Memory B cell (primary cell): ENCODE measurements around the gene ISLR2.
"Not testable (repeated sequence)": the region's sequence is repeated elsewhere in the genome, so short reads cannot be mapped to it uniquely, and the experiment has no call there.

Experiments used
- ATAC-seq: fragments of 150-1000 bp; cut with Tn5 transposase; 2 replicates; pipeline ENCODE4 v1.10.0; 2021; ENCODE audit warnings: low read depth, mild to moderate bottlenecking, moderate library complexity
- DNase-seq, 2 donors: peaks; one replicate each; pipeline ENCODE4 v3.0.0; 2022; ENCODE audit warnings: low spot score in 2 of 2
- H3K27ac Mint-ChIP-seq: one replicate; pipeline ENCODE4 v1.8.0; 2022; ENCODE audit warnings: mild to moderate bottlenecking, moderate library complexity, mixed read lengths
- H3K27me3 Mint-ChIP-seq: one replicate; pipeline ENCODE4 v1.8.0; 2022; ENCODE audit warnings: mixed read lengths
- H3K36me3 Mint-ChIP-seq: one replicate; pipeline ENCODE4 v1.8.0; 2022; ENCODE audit warnings: mild to moderate bottlenecking, mixed read lengths
- H3K4me1 Mint-ChIP-seq: one replicate; pipeline ENCODE4 v1.8.0; 2022; ENCODE audit warnings: mixed read lengths
- H3K4me3 Mint-ChIP-seq: one replicate; pipeline ENCODE4 v1.8.0; 2022; ENCODE audit warnings: mild to moderate bottlenecking, moderate library complexity, mixed read lengths
- H3K9me3 Mint-ChIP-seq: one replicate; pipeline ENCODE4 v1.8.0; 2022; ENCODE audit warnings: mixed read lengths

Gene ISLR2

GRCh38 chr15:74130155-74130848, at the start of gene ISLR2:
ISLR2 (plus strand) TSS chr15:74130586; CDS start chr15:74132755, 2,169 bp downstream.
- peak within 1 kb of the TSS; percentile 41 for H3K4me3 Mint-ChIP-seq
- ATAC-seq (no peak), DNase-seq (no peak)
- H3K27ac Mint-ChIP-seq, result peak within 1 kb of the TSS; percentile 88
- peaks cover 2% of the 10 kb centered on the region for H3K36me3 Mint-ChIP-seq
- peaks cover 26% of the 10 kb centered on the region for H3K4me1 Mint-ChIP-seq
- H3K9me3 Mint-ChIP-seq, result no peaks in the 10 kb centered on the region
- H3K27me3 Mint-ChIP-seq, result peaks cover 37% of the 10 kb centered on the region

GRCh38 chr15:74082450-74082849, 47.9 kb upstream of the ISLR2 start, which contains the start of gene GOLGA6A:
GOLGA6A (minus strand) TSS chr15:74082550; CDS start chr15:74082509, 41 bp downstream.
- H3K27me3 Mint-ChIP-seq, result not testable (repeated sequence)

GRCh38 chr15:74094567-74094966, 35.8 kb upstream of the ISLR2 start:
- not testable (repeated sequence) for H3K27ac Mint-ChIP-seq, DNase-seq, ATAC-seq, H3K9me3 Mint-ChIP-seq, H3K36me3 Mint-ChIP-seq, H3K4me3 Mint-ChIP-seq, H3K27me3 Mint-ChIP-seq, H3K4me1 Mint-ChIP-seq

More at GRCh38 chr15:74082450-74082849, 47.9 kb upstream of the ISLR2 start, which contains the start of gene GOLGA6A:
- not testable (repeated sequence) for H3K4me3 Mint-ChIP-seq, H3K9me3 Mint-ChIP-seq, H3K4me1 Mint-ChIP-seq, ATAC-seq, H3K27ac Mint-ChIP-seq, H3K36me3 Mint-ChIP-seq, DNase-seq

- H3K27me3 Mint-ChIP-seq, H3K36me3 Mint-ChIP-seq, ATAC-seq, DNase-seq, H3K9me3 Mint-ChIP-seq, H3K4me1 Mint-ChIP-seq, H3K27ac Mint-ChIP-seq, H3K4me3 Mint-ChIP-seq: not testable (repeated sequence)
Observed at GRCh38 chr15:74095610-74096009, 34.8 kb upstream of the ISLR2 start.

GRCh38 chr15:74096753-74097474, 33.5 kb upstream of the ISLR2 start:
- H3K27me3 Mint-ChIP-seq, H3K9me3 Mint-ChIP-seq, H3K4me3 Mint-ChIP-seq, DNase-seq, ATAC-seq, H3K4me1 Mint-ChIP-seq, H3K27ac Mint-ChIP-seq, H3K36me3 Mint-ChIP-seq: not testable (repeated sequence)

- DNase-seq, result peak; percentile 32 to 55
- not testable (repeated sequence) for H3K4me1 Mint-ChIP-seq, H3K27me3 Mint-ChIP-seq, H3K9me3 Mint-ChIP-seq, H3K36me3 Mint-ChIP-seq
- peak; percentile 84 for ATAC-seq
- peak overlapping the region; percentile 85 for H3K27ac Mint-ChIP-seq
- H3K4me3 Mint-ChIP-seq, result peak overlapping the region; percentile 95
Observed at GRCh38 chr15:74099963-74100733, 30.2 kb upstream of the ISLR2 start.

GRCh38 chr15:74108111-74108510, 22.3 kb upstream of the ISLR2 start:
- no peaks in the 10 kb centered on the region for H3K36me3 Mint-ChIP-seq
- H3K27me3 Mint-ChIP-seq, result no peaks in the 10 kb centered on the region
- H3K27ac Mint-ChIP-seq, result no peak overlapping the region
- no peaks in the 10 kb centered on the region for H3K9me3 Mint-ChIP-seq
- no peaks in the 10 kb centered on the region for H3K4me1 Mint-ChIP-seq
- ATAC-seq, result no peak
- no peak for DNase-seq
- no peak overlapping the region for H3K4me3 Mint-ChIP-seq

- H3K4me3 Mint-ChIP-seq, DNase-seq, H3K9me3 Mint-ChIP-seq, H3K27me3 Mint-ChIP-seq, H3K27ac Mint-ChIP-seq, ATAC-seq, H3K4me1 Mint-ChIP-seq, H3K36me3 Mint-ChIP-seq: not testable (repeated sequence)
Observed at GRCh38 chr15:74108611-74109010, 21.8 kb upstream of the ISLR2 start.

GRCh38 chr15:74109713-74110112, 20.7 kb upstream of the ISLR2 start:
- Mint-ChIP-seq H3K36me3 (no peaks in the 10 kb centered on the region), H3K27ac (no peak overlapping the region), H3K27me3 (no peaks in the 10 kb centered on the region), H3K4me3 (no peak overlapping the region), H3K4me1 (no peaks in the 10 kb centered on the region), H3K9me3 (no peaks in the 10 kb centered on the region)
- DNase-seq, result no peak
- no peak for ATAC-seq

GRCh38 chr15:74120426-74120825, 10.0 kb upstream of the ISLR2 start:
- Mint-ChIP-seq H3K27ac (peak overlapping the region; percentile 7), H3K4me3 (no peak overlapping the region), H3K36me3 (no peaks in the 10 kb centered on the region), H3K27me3 (no peaks in the 10 kb centered on the region), H3K4me1 (peaks cover 35% of the 10 kb centered on the region), H3K9me3 (peaks cover 2% of the 10 kb centered on the region)
- DNase-seq (no peak), ATAC-seq (no peak)

GRCh38 chr15:74121039-74121438, 9.3 kb upstream of the ISLR2 start:
- ATAC-seq (no peak), DNase-seq (no peak)
- H3K27ac Mint-ChIP-seq, result peak overlapping the region; percentile 7
- H3K27me3 Mint-ChIP-seq, result no peaks in the 10 kb centered on the region
- peaks cover 35% of the 10 kb centered on the region for H3K4me1 Mint-ChIP-seq
- H3K9me3 Mint-ChIP-seq, result peaks cover 2% of the 10 kb centered on the region
- H3K4me3 Mint-ChIP-seq, result no peak overlapping the region
- no peaks in the 10 kb centered on the region for H3K36me3 Mint-ChIP-seq

- ATAC-seq (no peak), DNase-seq (no peak)
- Mint-ChIP-seq H3K27ac (no peak overlapping the region), H3K27me3 (no peaks in the 10 kb centered on the region), H3K4me3 (no peak overlapping the region), H3K36me3 (no peaks in the 10 kb centered on the region), H3K9me3 (peaks cover 2% of the 10 kb centered on the region), H3K4me1 (peaks cover 35% of the 10 kb centered on the region)
Observed at GRCh38 chr15:74121858-74122257, 8.5 kb upstream of the ISLR2 start.

GRCh38 chr15:74122403-74123130, 7.8 kb upstream of the ISLR2 start:
- Mint-ChIP-seq H3K4me3 (peak overlapping the region; percentile 0), H3K27ac (peak overlapping the region; percentile 12), H3K27me3 (peaks cover 1% of the 10 kb centered on the region), H3K36me3 (no peaks in the 10 kb centered on the region), H3K4me1 (peaks cover 35% of the 10 kb centered on the region), H3K9me3 (peaks cover 2% of the 10 kb centered on the region)
- DNase-seq, result no peak
- ATAC-seq, result peak; percentile 87

- Mint-ChIP-seq H3K4me3 (peak overlapping the region; percentile 0), H3K27ac (peak overlapping the region; percentile 12), H3K9me3 (peaks cover 2% of the 10 kb centered on the region), H3K36me3 (no peaks in the 10 kb centered on the region), H3K27me3 (peaks cover 1% of the 10 kb centered on the region), H3K4me1 (peaks cover 35% of the 10 kb centered on the region)
- DNase-seq (no peak), ATAC-seq (no peak)
Observed at GRCh38 chr15:74123131-74123429, 7.3 kb upstream of the ISLR2 start.
